Heart right ventricle (tissue), 16 donors: ENCODE results near the gene GCLC. TPM values are rescaled to one million over a fixed set of nuclear protein-coding genes. Genes with fewer than 3 reads are reported as not detected.

Experiments used
- ATAC-seq, 8 donors: fragments of 200-7000 bp; cut with Tn5 transposase; one replicate each; pipeline ENCODE4 v1.9.1; 2020; ENCODE audit warnings: mild to moderate bottlenecking in 8 of 8, moderate library complexity in 8 of 8, moderate number of reproducible peaks in 1 of 8
- DNase-seq, 2 donors: peaks; one replicate each; pipeline ENCODE4 v3.0.0-alpha.2; 2020
- H3K27ac ChIP-seq, 10 donors: fragments of 200-600 bp; sonication (generic) in 2 of 10; one replicate each; pipeline versions ENCODE4 v1.5.0 to v1.8.0; 2020 to 2022; ENCODE audit warnings: mild to moderate bottlenecking in 3 of 10
- H3K27me3 ChIP-seq, 7 donors: fragments of 200-600 bp; one replicate each; pipeline ENCODE4 v1.8.0; 2021 to 2022; ENCODE audit warnings: mild to moderate bottlenecking in 2 of 7
- H3K36me3 ChIP-seq, 9 donors: fragments of 200-600 bp; sonication (generic) in 1 of 9; one replicate each; pipeline versions ENCODE4 v1.5.0 to v1.8.0; 2020 to 2022; ENCODE audit warnings: mild to moderate bottlenecking in 2 of 9
- H3K4me1 ChIP-seq, 9 donors: fragments of 200-600 bp; sonication (generic) in 1 of 9; one replicate each; pipeline versions ENCODE4 v1.5.0 to v1.8.0; 2020 to 2022; ENCODE audit warnings: mild to moderate bottlenecking in 4 of 9
- H3K4me3 ChIP-seq, 10 donors: fragments of 200-600 bp; sonication (generic) in 2 of 10; one replicate each; pipeline versions ENCODE4 v1.5.0 to v1.8.0; 2020 to 2022; ENCODE audit warnings: mild to moderate bottlenecking in 7 of 10, moderate library complexity in 2 of 10
- H3K9me3 ChIP-seq, 11 donors: fragments of 200-600 bp in 10 of 11; sonication (generic) in 2 of 11; one replicate each; pipeline versions ENCODE4 v1.5.0 to v1.8.0; 2013 to 2022; ENCODE audit warnings: mild to moderate bottlenecking in 2 of 11, control low read depth in 1 of 11, moderate library complexity in 1 of 11
- WGBS, 2 donors: extraction: QIAGEN DNeasy Blood & Tissue Kit; methylation state at CpG; one replicate each; pipeline ENCODE4 v1.1.7; 2013; ENCODE audit warnings: inconsistent platforms in 1 of 2; 5-methylcytosine and 5-hydroxymethylcytosine counted together
- intact Hi-C, 10 donors: fragments of 100-400 bp; cut with DNase I; formaldehyde crosslinking; loops; one replicate each; pipeline versions ENCODE4 v1.11.1 to v1.14.2; 2022
- polyA plus RNA-seq, 2 donors: library from polyadenylated mRNA; stranded (reverse); fragments of 200-250 nt; gene quantifications; one replicate each; pipeline ENCODE4 v1.2.3, GENCODE V29; 2013
- total RNA-seq, 10 donors: library from RNA; stranded (reverse); fragmentation: NEBNext Ultra II Directional in 3 of 10; extraction: Animal tissue kit (Norgen Biotek cat#: 25700) in 3 of 10; gene quantifications; one replicate each; pipeline versions ENCODE4 v1.2.1 to v1.2.4, GENCODE V29; 2021 to 2023
- TF ChIP-seq, protein P1 (sequence below), 9 donors: fragments of 200-600 bp; sonication (generic) in 2 of 9; IDR thresholded peaks; one replicate each; pipeline versions ENCODE4 v1.5.0 to v1.8.0; 2021 to 2022; ENCODE audit warnings: antibody characterized with exemption in 9 of 9, mild to moderate bottlenecking in 5 of 9, moderate library complexity in 1 of 9
- donor health status: Arrhythmogenic right ventricular cardiomyopathy.
- donor health status: ischemic (EF 13 %, LVEDD 7.1; RV severe dilation, severe dysfunction).
- donor health status: healthy with polysubstance abuse.
- donor health status: DM: no; HTN: yes; CAD: no.
- donor health status: DM: no; HTN: no; CAD: no.
- donor health status: ischemic (EF 25% LVEDD 6.9; RV normal size, moderate dysfunction).
- donor health status: ischemic (EF 25% LVEDD 5.7; RV mildly dilated, moderate dysfunction).
- donor health status: healthy.
- donor health status: DM: yes; HTN: yes; CAD: no.
- donor health status: Ischemic cardiomyopathy.
- donor health status: ischemic (EF 35%, LVEDD 5.7; RV mildly dilated, moderate dysfunction).
- donor health status: nonischemic (EF 11% LVEDD 7.7; RV severe dilation, severe dysfunction).
- donor health status: DM: yes; HTN: yes; CAD: no.
- donor health status: PGD.
- donor health status: ischemic (EF 29% LVEDD 5.4; RV normal size, mild dysfunction).
- donor health status: nonischemic (EF 23%, LVEDD 6.1; RV moderate dilation, normal function).

Gene GCLC
- total and polyA plus RNA-seq, 12 donors, result 6.0 to 42.8 (median 34.2) TPM

DNA sequence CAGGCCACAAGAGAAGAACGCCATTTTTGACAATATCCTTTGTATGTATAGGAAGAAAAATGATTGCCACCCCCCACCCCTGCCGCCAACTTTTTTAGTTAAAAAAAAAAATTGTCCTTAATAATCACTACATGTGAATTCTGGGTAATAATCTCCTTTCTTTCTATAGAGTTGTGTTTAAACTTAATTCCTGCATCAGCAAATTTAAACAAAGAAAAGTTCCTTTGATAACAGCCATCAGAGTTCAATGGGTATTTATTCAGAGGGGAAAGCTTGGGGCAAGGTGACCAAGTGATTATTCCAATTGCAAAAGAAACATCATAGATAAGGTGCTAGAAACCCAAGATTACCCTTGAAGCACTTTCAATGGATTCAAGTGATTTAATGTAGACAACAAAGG is 47.0 kb downstream of the GCLC start:
- no peak overlapping the region for H3K27ac ChIP-seq
- TF ChIP-seq, protein P1, sequence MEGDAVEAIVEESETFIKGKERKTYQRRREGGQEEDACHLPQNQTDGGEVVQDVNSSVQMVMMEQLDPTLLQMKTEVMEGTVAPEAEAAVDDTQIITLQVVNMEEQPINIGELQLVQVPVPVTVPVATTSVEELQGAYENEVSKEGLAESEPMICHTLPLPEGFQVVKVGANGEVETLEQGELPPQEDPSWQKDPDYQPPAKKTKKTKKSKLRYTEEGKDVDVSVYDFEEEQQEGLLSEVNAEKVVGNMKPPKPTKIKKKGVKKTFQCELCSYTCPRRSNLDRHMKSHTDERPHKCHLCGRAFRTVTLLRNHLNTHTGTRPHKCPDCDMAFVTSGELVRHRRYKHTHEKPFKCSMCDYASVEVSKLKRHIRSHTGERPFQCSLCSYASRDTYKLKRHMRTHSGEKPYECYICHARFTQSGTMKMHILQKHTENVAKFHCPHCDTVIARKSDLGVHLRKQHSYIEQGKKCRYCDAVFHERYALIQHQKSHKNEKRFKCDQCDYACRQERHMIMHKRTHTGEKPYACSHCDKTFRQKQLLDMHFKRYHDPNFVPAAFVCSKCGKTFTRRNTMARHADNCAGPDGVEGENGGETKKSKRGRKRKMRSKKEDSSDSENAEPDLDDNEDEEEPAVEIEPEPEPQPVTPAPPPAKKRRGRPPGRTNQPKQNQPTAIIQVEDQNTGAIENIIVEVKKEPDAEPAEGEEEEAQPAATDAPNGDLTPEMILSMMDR (IDR thresholded peaks at IDR 0.05), result no peak
- ATAC-seq (no peak), DNase-seq (no peak)
- no peak overlapping the region for H3K4me3 ChIP-seq
- intact Hi-C loops, result loop anchor here in 5 of 10 donors (5.0 to 10.0 kb wide), 5 partner anchors 47 to 457 kb away; partner anchors contain the start of gene GCLC (in 1 of the 5)
- WGBS, 2 donors, result 89% methylated on average over 2 of the region's 2 CpGs
- peaks cover 0 to 12% (median 4%) of the 10 kb centered on the region in 9 donors for H3K4me1 ChIP-seq
- peaks cover 0 to 64% (median 11%) of the 10 kb centered on the region in 9 donors for H3K36me3 ChIP-seq
- H3K9me3 ChIP-seq, result no peaks in the 10 kb centered on the region
- no peaks in the 10 kb centered on the region for H3K27me3 ChIP-seq

DNA sequence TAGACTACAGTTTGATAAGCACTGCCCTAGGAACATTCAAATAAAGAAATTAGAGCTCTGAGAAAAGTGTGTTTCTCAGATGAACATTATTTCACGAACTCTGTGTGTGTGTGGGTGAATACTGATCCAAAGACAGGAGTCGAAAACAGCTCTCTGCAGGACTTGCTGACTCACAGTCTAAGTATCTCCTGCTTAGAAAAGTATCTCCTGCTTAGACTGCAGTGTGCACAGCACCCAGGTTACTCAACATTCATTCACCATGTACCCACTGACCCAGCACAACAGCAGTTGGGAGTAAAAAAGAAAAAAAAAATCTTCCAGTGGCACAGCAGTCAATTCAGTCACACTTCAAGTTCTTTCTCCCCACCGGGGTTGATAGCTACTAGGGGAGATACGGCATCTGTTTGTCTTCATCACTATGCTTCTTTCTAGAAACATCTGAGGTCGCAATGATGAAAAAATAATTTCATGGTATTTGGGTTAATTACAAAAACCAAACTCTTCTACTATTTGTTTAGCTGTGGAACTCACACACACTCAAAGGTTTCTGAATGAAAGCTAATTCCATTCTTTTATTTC is 48.0 kb downstream of the GCLC start:
- DNase-seq (no peak), ATAC-seq (no peak)
- WGBS, 2 donors, result 79 to 84% methylated on average over 5 of the region's 5 CpGs
- TF ChIP-seq, protein P1 (IDR thresholded peaks at IDR 0.05), result no peak
- intact Hi-C loops, result loop anchor here in 5 of 10 donors (5.0 to 10.0 kb wide), 5 partner anchors 48 to 458 kb away; partner anchors contain the start of gene GCLC (in 1 of the 5)
- peaks cover 0 to 54% (median 9%) of the 10 kb centered on the region in 9 donors for H3K36me3 ChIP-seq
- H3K4me3 ChIP-seq, result no peak overlapping the region
- no peak overlapping the region for H3K27ac ChIP-seq
- no peaks in the 10 kb centered on the region for H3K9me3 ChIP-seq
- H3K27me3 ChIP-seq, result no peaks in the 10 kb centered on the region
- peaks cover 0 to 12% (median 5%) of the 10 kb centered on the region in 9 donors for H3K4me1 ChIP-seq

DNA sequence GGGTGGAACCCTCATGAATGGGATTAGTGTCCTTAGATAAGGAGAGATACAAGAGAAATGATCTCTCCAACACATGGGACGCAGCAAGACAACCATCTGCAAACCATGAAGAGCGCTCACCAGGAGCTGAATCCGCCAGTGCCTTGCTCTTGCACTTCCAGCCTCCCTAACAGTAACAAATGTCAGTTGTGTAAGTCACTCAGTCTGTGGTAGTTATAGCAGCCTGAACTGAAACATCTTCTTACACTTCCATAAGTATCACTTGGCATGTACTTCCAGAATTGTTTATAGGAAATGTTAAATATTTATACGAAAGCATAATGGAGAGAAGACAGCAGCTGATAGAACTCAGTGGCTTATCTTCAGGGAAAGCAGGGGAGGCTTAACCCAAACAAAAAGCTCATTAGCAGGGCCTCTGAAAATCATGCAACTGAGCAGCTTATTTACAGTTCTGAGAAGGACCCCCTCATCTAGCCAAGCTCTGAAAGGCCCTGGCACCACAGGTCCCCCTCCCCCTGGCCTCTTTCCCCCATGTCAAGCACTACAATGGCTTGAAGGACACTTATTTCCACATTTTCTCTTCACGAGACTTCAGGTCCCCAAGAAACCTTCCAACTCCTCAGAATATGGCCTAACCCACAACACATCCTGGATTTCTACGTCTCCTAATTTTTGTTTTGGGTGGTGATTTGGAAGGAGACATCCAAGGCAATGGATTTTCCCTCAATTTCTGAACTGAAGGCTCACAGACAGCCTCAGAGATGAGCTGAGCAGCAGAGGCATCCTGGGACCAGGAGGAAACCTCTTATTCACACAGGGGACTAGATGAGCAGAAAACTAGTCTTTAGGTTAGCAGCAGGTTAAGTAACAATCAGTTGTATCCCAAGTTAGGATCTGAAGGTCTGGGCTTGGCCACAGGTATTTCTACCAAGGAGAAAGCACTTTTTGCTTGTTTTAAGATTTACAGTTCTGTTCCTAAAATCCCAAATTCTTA is 49.1 kb downstream of the GCLC start:
- no peaks in the 10 kb centered on the region for H3K9me3 ChIP-seq
- WGBS, 2 donors, result 90 to 91% methylated on average over 6 of the region's 6 CpGs
- no peak for DNase-seq

More for the DNA sequence above, 49.1 kb downstream of the GCLC start:
- H3K27ac ChIP-seq, result no peak overlapping the region
- H3K36me3 ChIP-seq, result peaks cover 0 to 44% (median 9%) of the 10 kb centered on the region in 9 donors
- no peak for ATAC-seq
- no peaks in the 10 kb centered on the region for H3K27me3 ChIP-seq
- intact Hi-C loops, result loop anchor here in 5 of 10 donors (5.0 to 10.0 kb wide), 5 partner anchors 49 to 459 kb away; partner anchors contain the start of gene GCLC (in 1 of the 5)
- H3K4me1 ChIP-seq, result peaks cover 0 to 12% (median 5%) of the 10 kb centered on the region in 9 donors
- no peak overlapping the region for H3K4me3 ChIP-seq
- TF ChIP-seq, protein P1 (IDR thresholded peaks at IDR 0.05), result no peak
